GM12872 (cell line): ENCODE data around the gene SLC19A2.

Experiments
- CTCF ChIP-seq: IDR thresholded peaks from 3 replicates; pipeline ENCODE4 v1.5.1; 2011; ENCODE audit warnings: low read depth, mild to moderate bottlenecking, low read length, moderate library complexity; ENCODE audit not compliant: insufficient read depth

SLC19A2 gene

GRCh38 chr1:169497317-169497716 is 11.6 kb upstream of the SLC19A2 start:
- no peak for TF ChIP-seq CTCF

GRCh38 chr1:169495916-169496315 is 10.2 kb upstream of the SLC19A2 start:
- TF ChIP-seq CTCF, result no peak

- TF ChIP-seq CTCF, result no peak
Observed at GRCh38 chr1:169495046-169495775, 9.5 kb upstream of the SLC19A2 start.

- no peak for TF ChIP-seq CTCF
Observed at GRCh38 chr1:169494343-169494742, 8.6 kb upstream of the SLC19A2 start.

GRCh38 chr1:169493251-169493650 is 7.5 kb upstream of the SLC19A2 start:
- no peak for TF ChIP-seq CTCF

- no peak for TF ChIP-seq CTCF
Observed at GRCh38 chr1:169491845-169492281, 6.1 kb upstream of the SLC19A2 start.

- TF ChIP-seq CTCF, result no peak
Observed at GRCh38 chr1:169488157-169488556, 2.4 kb upstream of the SLC19A2 start.
